Vagina (tissue), 2 donors: ENCODE measurements around the gene MTURN. TPM values are rescaled to one million over a fixed set of nuclear protein-coding genes. Genes with fewer than 3 reads are reported as not detected.
A peak's percentile ranks its signal among the peaks of the same experiment; 100 is the strongest.

Experiments used
- DNase-seq, 2 donors: peaks; one replicate each; pipeline ENCODE4 v3.0.0-alpha.2; 2017; ENCODE audit errors: extremely low spot score in 2 of 2
- H3K27ac ChIP-seq: fragments of 200-600 bp; sonication (generic); one replicate; pipeline ENCODE4 v1.5.1; 2019
- H3K27me3 ChIP-seq: fragments of 200-600 bp; sonication (generic); one replicate; pipeline ENCODE4 v1.5.1; 2019
- H3K36me3 ChIP-seq, 2 donors: fragments of 200-600 bp; sonication (generic); one replicate each; pipeline ENCODE4 v1.5.1; 2017 to 2019
- H3K4me1 ChIP-seq: fragments of 200-600 bp; sonication (generic); one replicate; pipeline ENCODE4 v1.5.1; 2019
- H3K4me3 ChIP-seq, 2 donors: fragments of 200-600 bp; sonication (generic); 1 replicate in 1 of 2; 2 replicates in 1 of 2; pipeline ENCODE4 v1.5.1; 2016 to 2019
- H3K9me3 ChIP-seq: fragments of 200-600 bp; sonication (generic); one replicate; pipeline ENCODE4 v1.5.1; 2019
- CTCF ChIP-seq, 3 experiments: fragments of 450-650 bp in 2 of 3; fragments of 200-600 bp in 1 of 3; sonication (generic) in 1 of 3; IDR thresholded peaks; one replicate each; pipeline ENCODE4 v1.5.1; 2017 to 2019; ENCODE audit warnings: antibody characterized with exemption in 3 of 3, mild to moderate bottlenecking in 2 of 3, moderate library complexity in 2 of 3
- POLR2A ChIP-seq, 2 donors: fragments of 450-650 bp; IDR thresholded peaks; one replicate each; pipeline ENCODE4 v1.6.1; 2017; ENCODE audit warnings: antibody characterized with exemption in 2 of 2, mild to moderate bottlenecking in 2 of 2, moderate library complexity in 2 of 2
- POLR2AphosphoS5 ChIP-seq, 2 donors: sonication (generic); formaldehyde crosslinking; IDR thresholded peaks; one replicate each; pipeline ENCODE4 v1.9.0; 2017; ENCODE audit warnings: antibody characterized with exemption in 2 of 2, mild to moderate bottlenecking in 2 of 2, low read depth in 1 of 2; ENCODE audit not compliant: insufficient read depth in 1 of 2
- intact Hi-C: fragments of 100-400 bp; cut with DNase I; formaldehyde crosslinking; loops from one replicate; pipeline ENCODE4 v1.15.1; 2023
- total RNA-seq: library from RNA; depleted of rRNA; stranded (reverse); fragments of >200 nt; gene quantifications from one replicate; pipeline ENCODE4 v1.2.3, GENCODE V29; 2016

MTURN gene
- 44.2 TPM for total RNA-seq

GRCh38 chr7:30134611-30135300 is at the start of gene MTURN:
Gene MTURN (plus strand): TSS chr7:30134986. CDS start chr7:30135137, 151 bp downstream.
- peak within 1 kb of the TSS; percentile 94 for H3K27ac ChIP-seq
- H3K4me1 ChIP-seq, result peaks cover 16% of the 10 kb centered on the region
- DNase-seq, result no peak
- H3K27me3 ChIP-seq, result no peaks in the 10 kb centered on the region
- H3K4me3 ChIP-seq, result peak within 1 kb of the TSS; percentile 85 to 95
- TF ChIP-seq POLR2AphosphoS5 (IDR thresholded peaks at IDR 0.05; ENCODE audit: insufficient read depth in 1 of 2, low read depth in 1 of 2) (peak in 1 of 2 donors; percentile 56), POLR2A (IDR thresholded peaks at IDR 0.05) (peak in 1 of 2 donors; percentile 53), CTCF (IDR thresholded peaks at IDR 0.05) (peak in 1 of 3 experiments; percentile 2)
- no peaks in the 10 kb centered on the region for H3K9me3 ChIP-seq
- intact Hi-C loops, result loop anchor here (2.0 to 10.0 kb wide), 2 partner anchors 50 to 110 kb away; partner anchors contain the start of genes FKBP14 and PLEKHA8
- H3K36me3 ChIP-seq, result no peaks in the 10 kb centered on the region

GRCh38 chr7:30086529-30086928 is 48.3 kb upstream of the MTURN start:
- Histone ChIP-seq H3K9me3 (no peaks in the 10 kb centered on the region), H3K36me3 (no peaks in the 10 kb centered on the region), H3K4me1 (no peaks in the 10 kb centered on the region), H3K27ac (no peak overlapping the region), H3K27me3 (no peaks in the 10 kb centered on the region), H3K4me3 (no peak overlapping the region)
- DNase-seq, result no peak
- TF ChIP-seq POLR2A (IDR thresholded peaks at IDR 0.05), result no peak
- TF ChIP-seq CTCF (IDR thresholded peaks at IDR 0.05), result no peak
- TF ChIP-seq POLR2AphosphoS5 (IDR thresholded peaks at IDR 0.05; ENCODE audit: insufficient read depth in 1 of 2, low read depth in 1 of 2), result no peak
- intact Hi-C loops, result no loop called here

DNA sequence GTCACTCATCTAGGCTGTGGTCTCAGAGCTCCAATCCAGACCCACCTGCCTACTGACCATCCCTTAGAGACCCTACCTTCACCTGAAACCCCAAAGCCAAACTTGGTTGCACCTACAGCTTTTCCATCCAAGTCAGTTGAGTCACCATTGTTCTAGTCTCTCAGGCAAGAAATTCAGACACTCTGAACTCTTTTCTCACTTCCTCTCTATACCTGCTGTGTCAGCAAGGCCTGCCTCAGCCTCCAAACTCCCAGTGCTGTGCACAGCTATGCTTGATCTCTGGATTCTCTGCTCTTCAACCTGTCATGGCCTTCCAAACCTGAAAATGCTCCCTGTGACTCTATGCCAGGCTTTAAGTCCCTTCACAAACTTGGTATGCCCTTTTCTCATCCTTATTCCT is 47.4 kb upstream of the MTURN start:
- intact Hi-C loops, result no loop called here
- no peak for DNase-seq
- no peaks in the 10 kb centered on the region for H3K36me3 ChIP-seq
- TF ChIP-seq POLR2AphosphoS5 (IDR thresholded peaks at IDR 0.05; ENCODE audit: insufficient read depth in 1 of 2, low read depth in 1 of 2), result no peak
- TF ChIP-seq POLR2A (IDR thresholded peaks at IDR 0.05), result no peak
- TF ChIP-seq CTCF (IDR thresholded peaks at IDR 0.05), result no peak
- H3K27ac ChIP-seq, result no peak overlapping the region
- H3K9me3 ChIP-seq, result no peaks in the 10 kb centered on the region
- no peaks in the 10 kb centered on the region for H3K27me3 ChIP-seq
- no peaks in the 10 kb centered on the region for H3K4me1 ChIP-seq
- no peak overlapping the region for H3K4me3 ChIP-seq

GRCh38 chr7:30088362-30088761 is 46.4 kb upstream of the MTURN start:
- no peak for DNase-seq
- Histone ChIP-seq H3K36me3 (no peaks in the 10 kb centered on the region), H3K9me3 (no peaks in the 10 kb centered on the region), H3K4me3 (no peak overlapping the region), H3K27me3 (no peaks in the 10 kb centered on the region), H3K27ac (no peak overlapping the region), H3K4me1 (no peaks in the 10 kb centered on the region)
- intact Hi-C loops, result no loop called here
- TF ChIP-seq POLR2AphosphoS5 (IDR thresholded peaks at IDR 0.05; ENCODE audit: insufficient read depth in 1 of 2, low read depth in 1 of 2) (no peak), CTCF (IDR thresholded peaks at IDR 0.05) (no peak), POLR2A (IDR thresholded peaks at IDR 0.05) (no peak)

DNA sequence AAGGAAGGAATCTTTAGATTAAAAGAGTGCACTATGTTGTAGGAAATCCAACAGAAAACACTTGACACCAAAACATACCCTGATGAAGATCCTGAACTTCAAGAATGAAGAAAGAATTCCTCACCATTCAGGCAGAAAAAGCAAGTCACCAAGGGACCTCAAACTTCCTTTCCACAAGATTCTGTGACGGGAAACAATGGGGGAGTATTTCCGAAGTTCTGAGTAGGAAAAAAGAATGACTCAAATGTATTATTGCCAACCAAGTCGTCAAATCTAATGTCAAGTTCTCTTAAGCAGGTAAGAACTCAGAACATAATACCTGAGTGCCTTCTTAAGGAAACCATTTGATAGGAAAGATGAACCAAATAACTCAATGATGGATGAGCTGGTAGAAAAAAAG is 44.7 kb upstream of the MTURN start:
- Histone ChIP-seq H3K9me3 (no peaks in the 10 kb centered on the region), H3K36me3 (no peaks in the 10 kb centered on the region), H3K4me3 (no peak overlapping the region), H3K27ac (no peak overlapping the region), H3K27me3 (no peaks in the 10 kb centered on the region), H3K4me1 (no peaks in the 10 kb centered on the region)
- intact Hi-C loops, result no loop called here
- TF ChIP-seq CTCF (IDR thresholded peaks at IDR 0.05), result no peak
- no peak for TF ChIP-seq POLR2A (IDR thresholded peaks at IDR 0.05)
- no peak for TF ChIP-seq POLR2AphosphoS5 (IDR thresholded peaks at IDR 0.05; ENCODE audit: insufficient read depth in 1 of 2, low read depth in 1 of 2)
- no peak for DNase-seq
